ENCODE data around the gene ZNF224. TPM values are rescaled to one million over a fixed set of nuclear protein-coding genes. Genes with fewer than 3 reads are reported as not detected.
A peak's percentile ranks its signal among the peaks of the same experiment; 100 is the strongest.

ZNF224 gene
- total RNA-seq, 2 experiments from 2014 or later, result 13.3 to 14.0 TPM

GRCh38 chr19:44072543-44073401, 21.4 kb upstream of the ZNF224 start:
- ChIA-PET CTCF (interaction anchor here (1.4 kb wide), 2 partner anchors 18 to 23 kb away, joined by 3 to 6 read pairs; no protein-coding TSS in a partner anchor), POLR2A (interaction anchor here (1.0 to 1.4 kb wide), 2 partner anchors 8 to 22 kb away, joined by 3 to 6 read pairs; no protein-coding TSS in a partner anchor)
- TF ChIP-seq CTCF (IDR thresholded peaks at IDR 0.05), result no peak
- Mint-ChIP-seq H3K4me1 (ENCODE audit: low read depth) (peaks cover 25% of the 10 kb centered on the region), H3K4me3 (peak overlapping the region; percentile 82), H3K9me3 (peaks cover 26% of the 10 kb centered on the region), H3K27me3 (no peaks in the 10 kb centered on the region), H3K36me3 (ENCODE audit: low read depth) (peaks cover 30% of the 10 kb centered on the region), H3K27ac (peak overlapping the region; percentile 83)
- no peak for ATAC-seq
- intact Hi-C loops (cut with micrococcal nuclease), result no loop called here
- no peak for DNase-seq

GRCh38 chr19:44076325-44076724, 17.8 kb upstream of the ZNF224 start:
- ATAC-seq (no peak), DNase-seq (no peak)
- CTCF ChIA-PET, result no interaction called here
- no peaks in the 10 kb centered on the region for H3K27me3 Mint-ChIP-seq
- H3K4me3 Mint-ChIP-seq, result no peak overlapping the region
- no peak overlapping the region for H3K27ac Mint-ChIP-seq
- intact Hi-C loops (cut with micrococcal nuclease), result no loop called here
- TF ChIP-seq CTCF (IDR thresholded peaks at IDR 0.05), result no peak
- H3K4me1 Mint-ChIP-seq (ENCODE audit: low read depth), result peaks cover 20% of the 10 kb centered on the region
- peaks cover 3% of the 10 kb centered on the region for H3K9me3 Mint-ChIP-seq
- peaks cover 31% of the 10 kb centered on the region for H3K36me3 Mint-ChIP-seq (ENCODE audit: low read depth)
- POLR2A ChIA-PET, result no interaction called here

- POLR2A ChIA-PET, result no interaction called here
- DNase-seq (no peak), ATAC-seq (no peak)
- Mint-ChIP-seq H3K9me3 (no peaks in the 10 kb centered on the region), H3K27ac (no peak overlapping the region), H3K4me3 (no peak overlapping the region), H3K36me3 (ENCODE audit: low read depth) (peaks cover 13% of the 10 kb centered on the region), H3K27me3 (no peaks in the 10 kb centered on the region), H3K4me1 (ENCODE audit: low read depth) (peaks cover 9% of the 10 kb centered on the region)
- intact Hi-C loops (cut with micrococcal nuclease), result no loop called here
- no peak for TF ChIP-seq CTCF (IDR thresholded peaks at IDR 0.05)
- CTCF ChIA-PET, result no interaction called here
These were observed 2.1 kb upstream of the ZNF224 start for GRCh38 chr19:44092108-44092507.

- no peak overlapping the region for H3K27ac Mint-ChIP-seq
- H3K4me3 Mint-ChIP-seq, result no peak overlapping the region
- DNase-seq, result no peak
- H3K36me3 Mint-ChIP-seq (ENCODE audit: low read depth), result peaks cover 74% of the 10 kb centered on the region
- peaks cover 51% of the 10 kb centered on the region for H3K9me3 Mint-ChIP-seq
- no peak for ATAC-seq
- H3K4me1 Mint-ChIP-seq (ENCODE audit: low read depth), result peaks cover 6% of the 10 kb centered on the region
- ChIA-PET POLR2A (no interaction called here), CTCF (no interaction called here)
- H3K27me3 Mint-ChIP-seq, result no peaks in the 10 kb centered on the region
- intact Hi-C loops (cut with micrococcal nuclease), result no loop called here
- no peak for TF ChIP-seq CTCF (IDR thresholded peaks at IDR 0.05)
These were observed 13.6 kb downstream of the ZNF224 start for GRCh38 chr19:44107751-44108150.

- H3K27me3 Mint-ChIP-seq, result no peaks in the 10 kb centered on the region
- no peak for ATAC-seq
- no peak overlapping the region for H3K27ac Mint-ChIP-seq
- no peak for DNase-seq
- intact Hi-C loops (cut with micrococcal nuclease), result no loop called here
- no peak overlapping the region for H3K4me3 Mint-ChIP-seq
- POLR2A ChIA-PET, result interaction anchor here (0.6 kb wide), 1 partner anchor 195 kb away, joined by 3 read pairs; no protein-coding TSS in a partner anchor
- CTCF ChIA-PET, result no interaction called here
- TF ChIP-seq CTCF (IDR thresholded peaks at IDR 0.05), result no peak
- peaks cover 42% of the 10 kb centered on the region for H3K9me3 Mint-ChIP-seq
- peaks cover 61% of the 10 kb centered on the region for H3K36me3 Mint-ChIP-seq (ENCODE audit: low read depth)
- peaks cover 10% of the 10 kb centered on the region for H3K4me1 Mint-ChIP-seq (ENCODE audit: low read depth)
These were observed 15.3 kb downstream of the ZNF224 start for GRCh38 chr19:44109458-44109857.
